Upper lobe of right lung (tissue), 1 donor: ENCODE results near the gene ARNT2. TPM values are rescaled to one million over a fixed set of nuclear protein-coding genes. Genes with fewer than 3 reads are reported as not detected.
"Not testable (repeated sequence)": the region's sequence is repeated elsewhere in the genome, so short reads cannot be mapped to it uniquely, and the experiment has no call there.

ENCODE experiments used
- ATAC-seq: fragments of 200-7000 bp; cut with Tn5 transposase; one replicate; pipeline ENCODE4 v1.9.1; 2020; ENCODE audit warnings: mild to moderate bottlenecking, moderate library complexity
- DNase-seq: peaks from one replicate; pipeline ENCODE4 v3.0.0-alpha.2; 2020
- H3K27ac ChIP-seq: fragments of 200-600 bp; one replicate; pipeline ENCODE4 v1.8.0; 2022
- H3K27me3 ChIP-seq: fragments of 200-600 bp; one replicate; pipeline ENCODE4 v1.8.0; 2022; ENCODE audit warnings: mild to moderate bottlenecking
- H3K36me3 ChIP-seq: fragments of 200-600 bp; one replicate; pipeline ENCODE4 v1.8.0; 2022
- H3K4me1 ChIP-seq: fragments of 200-600 bp; one replicate; pipeline ENCODE4 v1.8.0; 2022
- H3K4me3 ChIP-seq: fragments of 200-600 bp; one replicate; pipeline ENCODE4 v1.8.0; 2022; ENCODE audit warnings: mild to moderate bottlenecking
- H3K9me3 ChIP-seq: fragments of 200-600 bp; one replicate; pipeline ENCODE4 v1.8.0; 2022
- intact Hi-C: fragments of 100-400 bp; cut with DNase I; formaldehyde crosslinking; loops from one replicate; pipeline ENCODE4 v1.11.0; 2022
- total RNA-seq: library from RNA; stranded (reverse); fragmentation: NEBNext Ultra II Directional; extraction: Animal tissue kit (Norgen Biotek cat#: 25700); gene quantifications from one replicate; pipeline ENCODE4 v1.2.1, GENCODE V29; 2021
- TF ChIP-seq, protein P1 (sequence below): fragments of 200-600 bp; IDR thresholded peaks from one replicate; pipeline ENCODE4 v1.8.0; 2022; ENCODE audit warnings: antibody characterized with exemption
- donor health status: DM: no; HTN: yes; CAD: no; lungs with severe emphysema.

The ARNT2 gene
- total RNA-seq, 1 donor from 2014 or later, result 12.9 TPM

GRCh38 chr15:80386151-80386550, 18.0 kb upstream of the ARNT2 start:
- no peak for DNase-seq

GRCh38 chr15:80388326-80388725, 15.9 kb upstream of the ARNT2 start:
- no peaks in the 10 kb centered on the region for H3K27me3 ChIP-seq
- TF ChIP-seq, protein P1, sequence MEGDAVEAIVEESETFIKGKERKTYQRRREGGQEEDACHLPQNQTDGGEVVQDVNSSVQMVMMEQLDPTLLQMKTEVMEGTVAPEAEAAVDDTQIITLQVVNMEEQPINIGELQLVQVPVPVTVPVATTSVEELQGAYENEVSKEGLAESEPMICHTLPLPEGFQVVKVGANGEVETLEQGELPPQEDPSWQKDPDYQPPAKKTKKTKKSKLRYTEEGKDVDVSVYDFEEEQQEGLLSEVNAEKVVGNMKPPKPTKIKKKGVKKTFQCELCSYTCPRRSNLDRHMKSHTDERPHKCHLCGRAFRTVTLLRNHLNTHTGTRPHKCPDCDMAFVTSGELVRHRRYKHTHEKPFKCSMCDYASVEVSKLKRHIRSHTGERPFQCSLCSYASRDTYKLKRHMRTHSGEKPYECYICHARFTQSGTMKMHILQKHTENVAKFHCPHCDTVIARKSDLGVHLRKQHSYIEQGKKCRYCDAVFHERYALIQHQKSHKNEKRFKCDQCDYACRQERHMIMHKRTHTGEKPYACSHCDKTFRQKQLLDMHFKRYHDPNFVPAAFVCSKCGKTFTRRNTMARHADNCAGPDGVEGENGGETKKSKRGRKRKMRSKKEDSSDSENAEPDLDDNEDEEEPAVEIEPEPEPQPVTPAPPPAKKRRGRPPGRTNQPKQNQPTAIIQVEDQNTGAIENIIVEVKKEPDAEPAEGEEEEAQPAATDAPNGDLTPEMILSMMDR, result no peak
- H3K4me3 ChIP-seq, result no peak overlapping the region
- ATAC-seq, result no peak
- no peak for DNase-seq
- H3K4me1 ChIP-seq, result no peaks in the 10 kb centered on the region
- H3K9me3 ChIP-seq, result no peaks in the 10 kb centered on the region
- H3K27ac ChIP-seq, result no peak overlapping the region
- no peaks in the 10 kb centered on the region for H3K36me3 ChIP-seq
- intact Hi-C loops, result no loop called here

More at GRCh38 chr15:80386151-80386550, 18.0 kb upstream of the ARNT2 start:
- no peaks in the 10 kb centered on the region for H3K27me3 ChIP-seq
- H3K9me3 ChIP-seq, result no peaks in the 10 kb centered on the region
- H3K4me3 ChIP-seq, result no peak overlapping the region
- ATAC-seq, result no peak
- TF ChIP-seq, protein P1, result no peak
- no peak overlapping the region for H3K27ac ChIP-seq
- H3K4me1 ChIP-seq, result no peaks in the 10 kb centered on the region
- intact Hi-C loops, result no loop called here
- H3K36me3 ChIP-seq, result no peaks in the 10 kb centered on the region

DNA sequence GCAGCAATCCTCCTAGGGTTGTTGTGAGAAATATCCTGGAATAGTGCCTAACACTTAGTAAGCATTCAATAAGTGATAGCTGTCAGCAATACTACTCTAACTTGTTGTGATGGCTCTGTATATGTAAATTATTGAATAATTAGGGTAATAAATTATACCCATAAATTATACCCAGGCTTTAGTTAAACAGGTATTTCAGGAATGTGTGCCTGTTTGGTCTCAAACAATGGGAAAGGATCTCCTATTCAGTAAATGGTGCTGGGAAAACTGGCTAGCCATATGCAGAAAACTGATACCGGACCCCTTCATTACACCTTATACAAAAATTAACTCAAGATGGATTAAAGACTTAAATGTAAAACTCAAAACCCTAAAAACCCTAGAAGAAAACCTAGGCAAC, 14.8 kb upstream of the ARNT2 start:
- Histone ChIP-seq H3K4me3 (no peak overlapping the region), H3K36me3 (no peaks in the 10 kb centered on the region), H3K27ac (no peak overlapping the region), H3K27me3 (no peaks in the 10 kb centered on the region), H3K9me3 (no peaks in the 10 kb centered on the region), H3K4me1 (no peaks in the 10 kb centered on the region)
- DNase-seq, result no peak
- intact Hi-C loops, result no loop called here
- ATAC-seq, result no peak
- TF ChIP-seq, protein P1, result no peak

DNA sequence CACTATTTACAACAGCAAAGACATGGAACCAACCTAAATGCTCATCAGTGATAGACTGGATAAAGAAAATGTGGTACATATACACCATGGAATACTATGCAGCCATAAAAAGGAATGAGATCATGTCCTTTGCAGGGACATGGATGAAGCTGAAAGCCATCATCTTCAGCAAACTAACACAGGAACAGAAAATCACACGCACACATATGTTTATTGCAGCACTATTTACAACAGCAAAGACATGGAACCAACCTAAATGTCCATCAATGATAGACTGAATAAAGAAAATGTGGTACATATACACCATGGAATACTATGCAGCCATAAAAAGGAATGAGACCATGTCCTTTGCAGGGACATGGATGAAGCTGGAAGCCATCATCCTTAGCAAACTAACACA, 13.2 kb upstream of the ARNT2 start:
- not testable (repeated sequence) for DNase-seq

DNA sequence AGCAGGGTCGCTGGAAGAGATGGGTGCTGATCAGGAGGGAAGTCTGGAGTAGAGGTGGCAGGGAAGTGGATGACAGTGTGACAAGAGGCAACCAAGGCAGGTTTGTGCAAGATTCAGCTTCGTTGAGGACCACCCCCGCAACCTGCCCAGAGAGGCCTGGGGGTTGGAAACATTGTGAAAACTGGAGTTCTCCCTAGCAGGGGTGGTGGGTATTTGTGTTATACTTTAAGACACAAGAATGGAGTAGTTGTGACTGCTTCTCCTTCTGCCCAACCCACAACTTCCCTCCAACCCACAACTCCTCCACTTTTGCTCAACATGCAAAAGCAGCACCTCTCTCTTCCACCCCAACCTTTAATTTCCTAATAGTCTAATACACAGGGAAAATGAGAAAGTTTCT, 8.6 kb upstream of the ARNT2 start:
- Histone ChIP-seq H3K27ac (no peak overlapping the region), H3K36me3 (no peaks in the 10 kb centered on the region), H3K4me1 (no peaks in the 10 kb centered on the region), H3K27me3 (no peaks in the 10 kb centered on the region), H3K4me3 (no peak overlapping the region), H3K9me3 (no peaks in the 10 kb centered on the region)
- intact Hi-C loops, result no loop called here
- DNase-seq (no peak), ATAC-seq (peak; percentile 36)
- TF ChIP-seq, protein P1, result no peak

More for the DNA sequence above, 13.2 kb upstream of the ARNT2 start:
- H3K4me1 ChIP-seq, ATAC-seq, intact Hi-C loops, H3K9me3 ChIP-seq, H3K27ac ChIP-seq, H3K27me3 ChIP-seq, H3K4me3 ChIP-seq, H3K36me3 ChIP-seq: not testable (repeated sequence)

GRCh38 chr15:80396096-80396495, 8.1 kb upstream of the ARNT2 start:
- TF ChIP-seq, protein P1, result no peak
- Histone ChIP-seq H3K27me3 (no peaks in the 10 kb centered on the region), H3K9me3 (no peaks in the 10 kb centered on the region), H3K27ac (no peak overlapping the region), H3K4me3 (no peak overlapping the region), H3K4me1 (no peaks in the 10 kb centered on the region), H3K36me3 (no peaks in the 10 kb centered on the region)
- intact Hi-C loops, result no loop called here
- no peak for ATAC-seq
- DNase-seq, result no peak
